ENCODE results near the gene MYCBPAP.

DNA sequence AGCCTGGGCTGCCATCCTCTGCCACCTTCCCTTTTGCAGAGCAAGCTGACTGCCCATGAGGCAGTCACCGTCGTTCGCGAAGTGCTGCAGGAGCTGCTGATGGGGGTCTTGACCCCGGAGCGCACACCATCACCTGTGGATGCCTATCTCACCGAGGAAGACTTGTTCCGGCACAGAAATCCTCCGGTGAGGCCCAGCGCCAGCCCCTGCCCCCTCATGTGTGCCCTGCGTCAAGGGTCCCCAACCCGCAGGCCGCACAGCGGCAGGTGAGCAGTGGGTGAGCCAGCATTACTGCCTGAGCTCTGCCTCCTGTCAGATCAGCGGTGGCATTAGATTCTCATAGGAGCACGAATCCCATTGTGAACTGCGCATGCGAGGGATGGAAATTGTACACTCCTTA, 16.6 kb downstream of the MYCBPAP start:
- no peak for TF ChIP-seq EZH2 (IDR thresholded peaks at IDR 0.05; ENCODE audit: low read length, missing control alignments)
- TF ChIP-seq, protein P1, sequence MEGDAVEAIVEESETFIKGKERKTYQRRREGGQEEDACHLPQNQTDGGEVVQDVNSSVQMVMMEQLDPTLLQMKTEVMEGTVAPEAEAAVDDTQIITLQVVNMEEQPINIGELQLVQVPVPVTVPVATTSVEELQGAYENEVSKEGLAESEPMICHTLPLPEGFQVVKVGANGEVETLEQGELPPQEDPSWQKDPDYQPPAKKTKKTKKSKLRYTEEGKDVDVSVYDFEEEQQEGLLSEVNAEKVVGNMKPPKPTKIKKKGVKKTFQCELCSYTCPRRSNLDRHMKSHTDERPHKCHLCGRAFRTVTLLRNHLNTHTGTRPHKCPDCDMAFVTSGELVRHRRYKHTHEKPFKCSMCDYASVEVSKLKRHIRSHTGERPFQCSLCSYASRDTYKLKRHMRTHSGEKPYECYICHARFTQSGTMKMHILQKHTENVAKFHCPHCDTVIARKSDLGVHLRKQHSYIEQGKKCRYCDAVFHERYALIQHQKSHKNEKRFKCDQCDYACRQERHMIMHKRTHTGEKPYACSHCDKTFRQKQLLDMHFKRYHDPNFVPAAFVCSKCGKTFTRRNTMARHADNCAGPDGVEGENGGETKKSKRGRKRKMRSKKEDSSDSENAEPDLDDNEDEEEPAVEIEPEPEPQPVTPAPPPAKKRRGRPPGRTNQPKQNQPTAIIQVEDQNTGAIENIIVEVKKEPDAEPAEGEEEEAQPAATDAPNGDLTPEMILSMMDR (conservative IDR thresholded peaks at IDR 0.05 in 1 of 2, IDR thresholded peaks at IDR 0.05 in 1 of 2; ENCODE audit: low read depth in 1 of 2, low read length in 2 of 2): no peak
